HG03457 (cell line): ENCODE data around the gene TSACC.

Source experiments
- ATAC-seq: cut with Tn5 transposase; IDR thresholded peaks from one replicate; pipeline ENCODE4 v1.9.1; 2021; ENCODE audit warnings: moderate number of reproducible peaks; ENCODE audit not compliant: unreplicated experiment

TSACC gene

DNA sequence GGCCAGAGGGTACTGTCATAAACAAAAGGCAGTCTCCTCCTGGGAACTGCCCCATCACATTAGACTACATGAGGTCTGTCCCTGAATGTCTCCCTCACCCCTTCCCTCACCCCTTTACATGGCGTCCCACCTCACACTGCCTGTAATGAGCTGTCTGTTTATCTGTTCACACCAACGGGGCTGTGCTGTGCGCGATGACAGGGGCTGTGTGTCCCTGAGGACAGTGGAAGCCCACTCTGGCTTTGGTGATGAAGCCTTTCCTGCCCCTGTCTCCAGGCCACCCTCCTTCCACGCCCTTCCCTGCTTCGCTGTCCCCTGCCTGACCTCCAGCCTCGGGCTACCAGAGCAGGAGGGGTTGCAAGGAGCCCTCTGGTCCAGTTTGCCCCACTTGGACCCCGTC lies 53.4 kb downstream of the TSACC start:
- no peak for ATAC-seq

DNA sequence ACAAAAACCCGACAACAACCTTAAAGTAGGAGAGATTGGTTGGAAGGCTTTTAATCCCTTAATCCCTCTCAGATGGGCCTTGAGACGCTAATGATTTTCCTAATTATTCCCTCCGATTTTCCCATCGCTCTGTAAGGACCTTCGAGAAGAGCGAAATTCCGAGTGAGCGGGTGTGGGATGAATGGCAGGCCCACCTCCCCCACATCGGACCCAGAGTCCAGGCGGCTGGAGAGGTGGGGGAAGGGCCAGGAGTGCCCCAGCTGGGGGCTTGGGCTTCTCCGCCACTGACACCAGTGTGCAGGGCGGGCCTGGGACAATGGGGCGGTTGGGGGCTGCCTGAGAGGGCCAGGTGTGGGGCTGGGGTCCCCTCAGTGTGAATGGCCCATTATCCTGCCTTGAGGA lies 54.1 kb downstream of the TSACC start:
- ATAC-seq = no peak

DNA sequence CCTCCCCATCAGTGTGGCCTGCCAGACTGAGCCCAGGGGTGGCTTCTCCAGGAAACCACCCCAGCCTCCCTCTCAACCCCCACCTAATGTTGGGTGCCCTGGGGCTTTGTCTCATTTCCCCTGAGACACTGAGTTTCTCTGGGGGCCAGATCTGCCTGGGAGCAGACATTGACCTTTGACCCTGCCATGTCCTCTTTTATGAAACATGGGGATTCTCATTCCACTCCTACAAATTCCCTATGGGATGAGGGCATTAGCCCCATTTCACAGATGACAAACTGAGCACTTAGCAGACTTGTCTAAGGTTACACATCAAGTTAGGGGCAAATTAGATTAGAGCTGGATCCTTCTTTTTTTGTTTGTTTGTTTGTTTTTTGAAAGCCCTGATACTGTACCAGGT lies 54.8 kb downstream of the TSACC start:
- no peak for ATAC-seq

DNA sequence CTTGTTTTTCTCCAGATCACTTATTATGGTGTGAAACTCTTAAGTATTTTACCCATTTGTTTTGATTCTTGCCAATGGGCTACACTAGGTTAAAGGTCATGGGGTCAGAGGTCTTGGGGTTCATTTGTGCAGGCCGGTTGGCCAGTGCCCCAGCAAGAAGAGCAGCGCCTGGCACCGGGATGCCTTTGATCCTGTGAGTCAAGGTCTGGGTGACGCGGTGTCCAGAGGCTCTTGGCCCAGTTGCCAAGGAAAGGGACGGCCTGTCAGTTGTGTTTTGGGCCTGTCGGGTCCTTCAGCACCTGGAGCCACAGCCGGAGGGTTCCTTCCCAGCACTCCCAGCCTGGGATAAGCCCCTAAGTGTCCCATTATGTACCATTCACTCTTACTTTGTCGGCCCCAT lies 55.8 kb downstream of the TSACC start:
- no peak for ATAC-seq

DNA sequence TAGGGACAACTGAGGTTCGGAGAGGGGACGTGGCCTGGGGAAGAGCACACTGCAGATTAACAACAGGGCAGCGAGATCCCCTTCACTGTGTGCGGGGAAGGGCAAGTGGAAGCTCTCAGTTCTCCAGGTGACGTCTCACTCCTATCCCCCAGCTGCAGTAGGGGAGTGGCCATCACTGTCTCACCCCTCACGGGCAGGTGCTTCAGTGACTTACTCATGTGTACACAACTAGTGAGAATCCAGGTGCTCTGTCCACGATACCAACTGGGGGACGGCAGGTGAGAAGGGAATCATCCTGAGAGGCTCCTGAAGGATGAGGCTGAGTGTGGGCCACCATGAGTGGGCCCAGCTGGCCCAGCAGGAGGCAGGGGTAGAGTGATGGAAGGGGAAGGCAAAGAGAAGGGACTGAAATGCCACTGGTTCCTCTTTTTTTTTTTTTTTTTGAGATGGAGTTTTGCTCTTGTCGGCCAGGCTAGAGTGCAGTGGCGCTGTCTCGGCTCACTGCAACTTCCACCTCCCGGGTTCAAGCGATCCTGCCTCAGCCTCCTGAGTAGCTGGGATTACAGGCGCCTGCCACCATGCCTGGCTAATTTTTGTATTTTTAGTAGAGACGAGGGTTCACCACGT lies 56.6 kb downstream of the TSACC start:
- no peak for ATAC-seq
